HG03442 (cell line): Measurements from ENCODE around the gene HMGXB3.
"Not testable (repeated sequence)": the region's sequence is repeated elsewhere in the genome, so short reads cannot be mapped to it uniquely, and the experiment has no call there.

ENCODE experiments used
- ATAC-seq: cut with Tn5 transposase; IDR thresholded peaks from one replicate; pipeline ENCODE4 v1.9.1; 2021; ENCODE audit warnings: mild to moderate bottlenecking, moderate library complexity; ENCODE audit not compliant: unreplicated experiment

HMGXB3 gene

GRCh38 chr5:150084754-150085153 is 84.2 kb downstream of the HMGXB3 start:
- ATAC-seq = not testable (repeated sequence)

DNA sequence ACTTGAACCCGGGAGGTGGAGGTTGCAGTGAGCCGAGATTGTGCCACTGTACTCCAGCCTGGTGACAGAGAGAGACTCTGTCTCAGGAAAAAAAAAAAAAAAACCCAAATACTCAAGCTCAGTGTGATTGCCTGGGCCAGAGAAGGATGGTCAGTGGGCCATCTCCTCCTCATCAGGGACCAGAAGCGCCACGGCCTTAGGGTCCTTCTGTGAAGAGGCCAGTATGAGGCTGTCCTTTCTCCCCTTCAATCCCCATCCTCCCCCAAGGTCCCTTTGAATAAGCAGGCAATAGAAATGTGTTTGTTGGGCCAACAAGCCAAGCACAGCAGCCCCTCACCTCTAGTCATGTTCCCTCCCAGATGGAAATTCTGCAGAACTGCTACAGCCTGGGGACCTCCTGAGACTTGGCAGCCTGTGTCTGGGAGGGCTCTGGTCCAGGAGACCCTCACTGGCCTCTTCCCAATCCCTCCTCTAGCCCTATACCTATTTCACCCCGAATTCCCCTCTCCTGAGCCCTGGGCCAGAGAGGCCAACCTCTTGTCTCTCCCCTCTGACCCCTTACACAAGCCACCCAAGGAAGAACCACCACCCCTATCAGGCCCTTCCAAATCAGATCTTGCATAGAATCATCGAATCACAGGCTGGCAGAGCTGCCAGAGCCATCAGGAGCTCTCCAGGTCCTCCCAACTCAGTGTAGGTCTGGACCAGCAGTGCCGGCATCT is 84.8 kb downstream of the HMGXB3 start:
- ATAC-seq = no peak

GRCh38 chr5:150085950-150086715 is 85.6 kb downstream of the HMGXB3 start, which contains the start of gene CSF1R:
Gene CSF1R (minus strand): TSS chr5:150086554. CDS start chr5:150086427, 127 bp downstream.
- no peak for ATAC-seq

GRCh38 chr5:150092159-150092787 is 91.7 kb downstream of the HMGXB3 start:
- ATAC-seq = peak; percentile 72

DNA sequence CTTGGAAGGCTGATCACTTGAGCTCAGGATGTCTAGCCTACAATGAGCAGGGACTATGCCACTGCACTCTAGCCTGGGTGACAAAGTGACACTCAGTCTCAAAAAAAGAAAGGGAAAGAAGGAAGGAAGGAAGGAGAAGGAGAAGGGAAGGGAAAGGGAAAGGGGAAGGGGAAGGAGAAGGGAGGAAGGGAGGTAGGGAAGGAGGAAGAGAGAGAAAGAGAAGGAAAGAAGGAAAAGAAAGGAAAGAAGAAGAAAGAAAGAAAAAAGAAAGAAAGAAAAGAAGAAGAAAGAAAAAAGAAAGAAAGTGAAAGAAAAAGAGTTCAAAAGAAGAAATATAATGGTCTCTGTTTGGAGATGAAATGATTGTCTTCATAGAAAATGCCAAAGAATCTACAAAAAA is 96.6 kb downstream of the HMGXB3 start:
- no peak for ATAC-seq

- no peak for ATAC-seq
Observed at GRCh38 chr5:150101023-150101422, 100.5 kb downstream of the HMGXB3 start.
